OCI-LY1 (cell line): ENCODE measurements around the gene CYP11A1.

Source experiments
- H2AFZ ChIP-seq: fragments of 200-600 bp; sonication (generic), shearing (Covaris generic); 2 replicates; pipeline ENCODE4 v1.6.0; 2014; ENCODE audit warnings: antibody characterized with exemption, mild to moderate bottlenecking, low read length
- H3F3A ChIP-seq: fragments of 200-600 bp; sonication (generic), shearing (Covaris generic); 2 replicates; pipeline ENCODE4 v1.6.0; 2014; ENCODE audit warnings: mild to moderate bottlenecking, antibody characterized with exemption, low read length, moderate library complexity; ENCODE audit not compliant: insufficient read depth
- H3K27ac ChIP-seq: fragments of 200-600 bp; sonication (generic); 2 replicates; pipeline ENCODE4 v1.5.1; 2014; ENCODE audit warnings: low read length, mixed run types, mild to moderate bottlenecking, low read depth; ENCODE audit not compliant: poor library complexity, severe bottlenecking
- H3K27me3 ChIP-seq: fragments of 200-600 bp; sonication (generic); 2 replicates; pipeline ENCODE4 v1.6.0; 2014; ENCODE audit warnings: antibody characterized with exemption, mild to moderate bottlenecking, low read length, moderate library complexity; ENCODE audit not compliant: insufficient read depth
- H3K36me3 ChIP-seq: fragments of 200-600 bp; sonication (generic); 2 replicates; pipeline ENCODE4 v1.6.1; 2014; ENCODE audit warnings: mild to moderate bottlenecking, antibody characterized with exemption, low read length, moderate library complexity, mixed read lengths; ENCODE audit not compliant: insufficient read depth
- H3K4me1 ChIP-seq: fragments of 200-600 bp; sonication (generic); 2 replicates; pipeline ENCODE4 v1.5.1; 2014; ENCODE audit warnings: mild to moderate bottlenecking, low read length, moderate library complexity; ENCODE audit not compliant: insufficient read depth, severe bottlenecking
- H3K4me2 ChIP-seq: fragments of 200-600 bp; sonication (generic), shearing (Covaris generic); 2 replicates; pipeline ENCODE4 v1.6.1; 2014; ENCODE audit warnings: low read length
- H3K4me3 ChIP-seq: fragments of 200-600 bp; sonication (generic); 2 replicates; pipeline ENCODE4 v1.5.1; 2014; ENCODE audit warnings: low read length, low read depth, mild to moderate bottlenecking, mixed read lengths; ENCODE audit not compliant: poor library complexity, severe bottlenecking
- H3K79me2 ChIP-seq: fragments of 200-600 bp; shearing (Covaris generic); 2 replicates; pipeline ENCODE4 v1.6.1; 2016; ENCODE audit warnings: mixed run types, low read length, mixed read lengths; ENCODE audit not compliant: insufficient read depth
- H3K9ac ChIP-seq: fragments of 200-600 bp; sonication (generic), shearing (Covaris generic); 2 replicates; pipeline ENCODE4 v1.6.1; 2014; ENCODE audit warnings: mild to moderate bottlenecking, low read length, mixed read lengths
- H3K9me2 ChIP-seq: fragments of 200-600 bp; sonication (generic), shearing (Covaris generic); 2 replicates; pipeline ENCODE4 v1.6.1; 2014; ENCODE audit warnings: low read depth, mild to moderate bottlenecking, low read length, mixed read lengths
- H3K9me3 ChIP-seq: fragments of 200-600 bp; shearing (Covaris generic); 2 replicates; pipeline ENCODE4 v1.6.1; 2014; ENCODE audit warnings: low read length, mixed read lengths
- H4K20me1 ChIP-seq: fragments of 200-600 bp; sonication (generic), shearing (Covaris generic); 2 replicates; pipeline ENCODE4 v1.6.0; 2016; ENCODE audit warnings: mild to moderate bottlenecking, low read length; ENCODE audit not compliant: insufficient read depth
- CTCF ChIP-seq: fragments of 200-600 bp; sonication (generic), shearing (Covaris generic); IDR thresholded peaks from 2 replicates; pipeline ENCODE4 v1.5.1; 2017; ENCODE audit warnings: mild to moderate bottlenecking, antibody characterized with exemption, low read length, moderate library complexity, mixed read lengths
- EZH2 ChIP-seq: fragments of 200-600 bp; sonication (generic), shearing (Covaris generic); IDR thresholded peaks from 2 replicates; pipeline ENCODE4 v1.8.0; 2017; ENCODE audit warnings: borderline replicate concordance, mixed run types, mild to moderate bottlenecking, antibody characterized with exemption, low read length, moderate library complexity, mixed read lengths

CYP11A1 gene

GRCh38 chr15:74395319-74396145, 28.1 kb upstream of the CYP11A1 start:
- Histone ChIP-seq H3K36me3 (no peaks in the 10 kb centered on the region), H3K27me3 (0 out of 2 replicates have a peak, but pooled peaks cover 3% of the 10 kb centered on the region), H3K4me2 (no peak overlapping the region), H3K4me3 (no peak overlapping the region), H2AFZ (no peak overlapping the region), H3K79me2 (no peaks in the 10 kb centered on the region), H3K9ac (no peak overlapping the region), H3K4me1 (no peaks in the 10 kb centered on the region), H4K20me1 (no peaks in the 10 kb centered on the region), H3F3A (no peaks in the 10 kb centered on the region), H3K9me2 (no peaks in the 10 kb centered on the region), H3K9me3 (no peaks in the 10 kb centered on the region), H3K27ac (no peak overlapping the region)
- no peak for TF ChIP-seq EZH2
- no peak for TF ChIP-seq CTCF

- no peak overlapping the region for H3K4me3 ChIP-seq
Observed at GRCh38 chr15:74394090-74394846, 26.8 kb upstream of the CYP11A1 start.

GRCh38 chr15:74393423-74393822, 26.0 kb upstream of the CYP11A1 start:
- Histone ChIP-seq H3K36me3 (no peaks in the 10 kb centered on the region), H3K27me3 (0 out of 2 replicates have a peak, but pooled peaks cover 7% of the 10 kb centered on the region), H2AFZ (no peak overlapping the region), H3F3A (no peaks in the 10 kb centered on the region), H3K4me2 (no peak overlapping the region), H3K9me2 (no peaks in the 10 kb centered on the region), H3K79me2 (no peaks in the 10 kb centered on the region), H3K4me1 (no peaks in the 10 kb centered on the region), H3K9ac (no peak overlapping the region), H3K27ac (no peak overlapping the region), H4K20me1 (no peaks in the 10 kb centered on the region), H3K4me3 (no peak overlapping the region), H3K9me3 (no peaks in the 10 kb centered on the region)
- no peak for TF ChIP-seq EZH2
- TF ChIP-seq CTCF, result no peak

More at GRCh38 chr15:74394090-74394846, 26.8 kb upstream of the CYP11A1 start:
- Histone ChIP-seq H3F3A (no peaks in the 10 kb centered on the region), H4K20me1 (no peaks in the 10 kb centered on the region), H3K27ac (no peak overlapping the region), H3K4me1 (no peaks in the 10 kb centered on the region), H2AFZ (no peak overlapping the region), H3K36me3 (no peaks in the 10 kb centered on the region), H3K9me3 (no peaks in the 10 kb centered on the region), H3K79me2 (no peaks in the 10 kb centered on the region), H3K9ac (no peak overlapping the region), H3K4me2 (no peak overlapping the region), H3K9me2 (no peaks in the 10 kb centered on the region), H3K27me3 (0 out of 2 replicates have a peak, but pooled peaks cover under 1% of the 10 kb centered on the region)
- TF ChIP-seq CTCF, result no peak
- TF ChIP-seq EZH2, result no peak
